Activated CD8-positive, alpha-beta T cell treated with anti-CD3 and anti-CD28 coated beads for 36 hours (primary cell): ENCODE measurements around the gene PPARG. TPM values are rescaled to one million over a fixed set of nuclear protein-coding genes. Genes with fewer than 3 reads are reported as not detected.
A peak's percentile ranks its signal among the peaks of the same experiment; 100 is the strongest.

Experiments used
- ATAC-seq: fragments of 200-7000 bp; cut with Tn5 transposase; one replicate; pipeline ENCODE4 v1.10.0; 2021; ENCODE audit warnings: mild to moderate bottlenecking, moderate library complexity
- CTCF ChIA-PET: fragments of 350-600 bp; sonication (Branson Sonifier 250); formaldehyde crosslinking; loops from one replicate; lab custom pipeline; 2021; ENCODE audit warnings: antibody characterized with exemption; lab: Charles Lee
- POLR2A ChIA-PET: fragments of 350-600 bp; sonication (Branson Sonifier 250); formaldehyde crosslinking; loops from one replicate; lab custom pipeline; 2021; ENCODE audit warnings: antibody characterized with exemption; lab: Charles Lee
- DNase-seq: peaks from one replicate; pipeline ENCODE4 v3.0.0-alpha.2; 2020
- H3K27ac Mint-ChIP-seq: one replicate; pipeline ENCODE4 v1.8.0; 2021; ENCODE audit warnings: mild to moderate bottlenecking, mixed read lengths
- H3K27me3 Mint-ChIP-seq: one replicate; pipeline ENCODE4 v1.8.0; 2021; ENCODE audit warnings: mixed read lengths
- H3K36me3 Mint-ChIP-seq: one replicate; pipeline ENCODE4 v1.8.0; 2021; ENCODE audit warnings: low read depth, mixed read lengths
- H3K4me1 Mint-ChIP-seq: one replicate; pipeline ENCODE4 v1.8.0; 2021; ENCODE audit warnings: low read depth, mixed read lengths
- H3K4me3 Mint-ChIP-seq: one replicate; pipeline ENCODE4 v1.8.0; 2021; ENCODE audit warnings: mild to moderate bottlenecking, moderate library complexity, mixed read lengths
- H3K9me3 Mint-ChIP-seq: one replicate; pipeline ENCODE4 v1.8.0; 2021; ENCODE audit warnings: mixed read lengths
- intact Hi-C: fragments of 100-400 bp; cut with micrococcal nuclease; formaldehyde crosslinking; loops from one replicate; pipeline ENCODE4 v1.10.0; 2022
- total RNA-seq, 2 experiments: library from RNA; stranded (reverse); gene quantifications; one replicate each; pipeline ENCODE4 v1.2.3, GENCODE V29; 2021
- TF ChIP-seq, protein P1 (sequence below): fragments of 200-600 bp; IDR thresholded peaks from one replicate; pipeline ENCODE4 v1.8.0; 2022; ENCODE audit warnings: antibody characterized with exemption, mild to moderate bottlenecking

The PPARG gene
- total RNA-seq, 2 experiments from 2014 or later: 0.41 to 0.63 TPM

DNA sequence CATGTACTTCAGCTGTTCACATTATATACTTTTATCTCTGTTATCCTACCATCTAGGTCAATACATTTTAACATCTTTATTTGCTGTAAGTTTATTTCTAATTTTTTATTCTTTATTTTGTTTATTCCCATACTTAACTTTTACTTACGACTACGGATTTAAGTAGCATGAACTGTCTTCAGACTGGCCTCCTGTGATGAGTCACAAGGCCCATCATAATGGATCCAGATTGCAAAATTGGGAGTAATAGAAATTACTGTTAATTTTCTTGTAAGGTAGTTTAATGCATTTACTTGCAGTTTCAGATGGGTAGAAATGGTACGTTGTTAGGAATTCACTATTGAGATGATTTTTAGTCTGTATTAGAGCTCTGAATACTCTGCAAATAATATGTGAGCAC lies 45.9 kb downstream of the PPARG start:
- CTCF ChIA-PET: no interaction called here
- POLR2A ChIA-PET: no interaction called here
- Mint-ChIP-seq H3K27me3 (no peaks in the 10 kb centered on the region), H3K4me3 (no peak overlapping the region), H3K4me1 (peaks cover 22% of the 10 kb centered on the region), H3K36me3 (no peaks in the 10 kb centered on the region), H3K27ac (no peak overlapping the region), H3K9me3 (no peaks in the 10 kb centered on the region)
- TF ChIP-seq, protein P1, sequence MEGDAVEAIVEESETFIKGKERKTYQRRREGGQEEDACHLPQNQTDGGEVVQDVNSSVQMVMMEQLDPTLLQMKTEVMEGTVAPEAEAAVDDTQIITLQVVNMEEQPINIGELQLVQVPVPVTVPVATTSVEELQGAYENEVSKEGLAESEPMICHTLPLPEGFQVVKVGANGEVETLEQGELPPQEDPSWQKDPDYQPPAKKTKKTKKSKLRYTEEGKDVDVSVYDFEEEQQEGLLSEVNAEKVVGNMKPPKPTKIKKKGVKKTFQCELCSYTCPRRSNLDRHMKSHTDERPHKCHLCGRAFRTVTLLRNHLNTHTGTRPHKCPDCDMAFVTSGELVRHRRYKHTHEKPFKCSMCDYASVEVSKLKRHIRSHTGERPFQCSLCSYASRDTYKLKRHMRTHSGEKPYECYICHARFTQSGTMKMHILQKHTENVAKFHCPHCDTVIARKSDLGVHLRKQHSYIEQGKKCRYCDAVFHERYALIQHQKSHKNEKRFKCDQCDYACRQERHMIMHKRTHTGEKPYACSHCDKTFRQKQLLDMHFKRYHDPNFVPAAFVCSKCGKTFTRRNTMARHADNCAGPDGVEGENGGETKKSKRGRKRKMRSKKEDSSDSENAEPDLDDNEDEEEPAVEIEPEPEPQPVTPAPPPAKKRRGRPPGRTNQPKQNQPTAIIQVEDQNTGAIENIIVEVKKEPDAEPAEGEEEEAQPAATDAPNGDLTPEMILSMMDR: no peak
- intact Hi-C loops: no loop called here
- no peak for DNase-seq
- no peak for ATAC-seq

DNA sequence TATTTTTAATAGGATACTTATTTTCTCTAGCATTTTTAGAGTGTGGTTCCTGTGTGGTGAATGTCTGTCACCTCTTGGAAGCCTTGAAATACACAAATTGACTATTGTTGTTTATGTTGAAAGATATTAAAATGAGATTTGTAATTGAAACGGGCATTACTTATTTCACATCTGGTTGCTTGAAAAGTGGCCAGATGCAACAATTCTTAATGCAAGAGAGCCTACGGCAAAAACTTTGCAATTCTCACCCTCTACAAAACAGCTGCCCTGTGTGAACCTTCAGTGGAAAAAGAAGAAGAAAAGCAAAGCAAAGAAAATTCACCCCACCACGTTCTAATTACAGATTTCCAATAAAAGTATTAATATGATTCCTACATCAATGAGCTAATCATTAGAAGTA lies 46.6 kb downstream of the PPARG start:
- ChIA-PET POLR2A (interaction anchor here (0.6 kb wide), 1 partner anchor 17 kb away, joined by 3 read pairs; no protein-coding TSS in a partner anchor), CTCF (no interaction called here)
- DNase-seq (no peak), ATAC-seq (no peak)
- Mint-ChIP-seq H3K4me3 (no peak overlapping the region), H3K36me3 (no peaks in the 10 kb centered on the region), H3K9me3 (no peaks in the 10 kb centered on the region), H3K27me3 (no peaks in the 10 kb centered on the region), H3K4me1 (peaks cover 22% of the 10 kb centered on the region), H3K27ac (no peak overlapping the region)
- TF ChIP-seq, protein P1: no peak
- intact Hi-C loops: no loop called here

GRCh38 chr3:12336099-12336498 lies 47.2 kb downstream of the PPARG start:
- H3K4me1 Mint-ChIP-seq: peaks cover 22% of the 10 kb centered on the region
- POLR2A ChIA-PET: no interaction called here
- CTCF ChIA-PET: interaction anchor here (0.8 to 0.9 kb wide), 2 partner anchors 144 to 201 kb away, joined by 3 to 5 read pairs; no protein-coding TSS in a partner anchor

GRCh38 chr3:12338595-12339546 lies 50.0 kb downstream of the PPARG start:
- Mint-ChIP-seq H3K9me3 (no peaks in the 10 kb centered on the region), H3K4me1 (peaks cover 22% of the 10 kb centered on the region), H3K36me3 (no peaks in the 10 kb centered on the region), H3K27me3 (peaks cover 4% of the 10 kb centered on the region), H3K4me3 (no peak overlapping the region), H3K27ac (no peak overlapping the region)
- TF ChIP-seq, protein P1: no peak
- DNase-seq (no peak), ATAC-seq (no peak)
- intact Hi-C loops: no loop called here
- CTCF ChIA-PET: interaction anchor here (1.7 to 2.1 kb wide), 2 partner anchors 141 to 204 kb away, joined by 4 to 9 read pairs; no protein-coding TSS in a partner anchor
- POLR2A ChIA-PET: no interaction called here

More at GRCh38 chr3:12336099-12336498, 47.2 kb downstream of the PPARG start:
- H3K9me3 Mint-ChIP-seq: no peaks in the 10 kb centered on the region
- intact Hi-C loops: no loop called here
- H3K36me3 Mint-ChIP-seq: no peaks in the 10 kb centered on the region
- DNase-seq (peak; percentile 15), ATAC-seq (peak; percentile 75)
- H3K4me3 Mint-ChIP-seq: peak overlapping the region; percentile 11
- peak overlapping the region; percentile 50 for H3K27ac Mint-ChIP-seq
- no peaks in the 10 kb centered on the region for H3K27me3 Mint-ChIP-seq
- TF ChIP-seq, protein P1: no peak
